GM13977 (cell line): Measurements from ENCODE around the gene LEMD1.

ENCODE experiments used
- DNase-seq: peaks from one replicate; pipeline ENCODE4 v3.0.0; 2012; ENCODE audit warnings: low spot score
- in situ Hi-C: fragments of 300-500 bp; cut with MboI; formaldehyde crosslinking; loops from one replicate; pipeline ENCODE4 v1.12.0; 2022; ENCODE audit warnings: low sequenced_read_pairs, low pct_unique_long_range_greater_than_20kb, mixed read lengths, inconsistent platforms; ENCODE audit not compliant: unreplicated experiment
- TF ChIP-seq, protein P1 (sequence below): IDR thresholded peaks from 2 replicates; pipeline ENCODE4 v1.5.1; 2012; ENCODE audit warnings: mild to moderate bottlenecking, control low read depth; ENCODE audit not compliant: insufficient read depth; ENCODE audit errors: extremely low read depth, missing control alignments

LEMD1 gene

DNA sequence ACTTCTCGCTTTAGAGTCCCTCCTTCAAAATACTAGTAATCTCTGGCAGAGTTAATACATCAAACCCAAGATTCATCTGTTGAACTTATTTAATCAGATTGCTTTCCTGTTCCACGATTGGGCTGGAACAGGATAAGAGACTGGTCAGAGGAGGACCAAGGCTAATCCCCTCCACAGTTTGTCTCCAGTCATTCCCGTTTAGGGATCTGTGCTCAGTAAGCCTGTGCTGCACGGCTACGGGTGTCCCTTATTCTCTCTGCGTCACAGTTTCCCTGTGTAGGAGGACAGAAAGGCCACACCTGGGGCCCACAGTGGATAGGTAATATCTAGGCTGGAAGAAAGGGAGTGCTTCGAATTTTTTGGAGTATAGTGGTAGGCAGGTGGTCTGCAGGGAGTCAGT lies 83.8 kb downstream of the LEMD1 start:
- DNase-seq: no peak
- in situ Hi-C loops: no loop called here
- TF ChIP-seq, protein P1, sequence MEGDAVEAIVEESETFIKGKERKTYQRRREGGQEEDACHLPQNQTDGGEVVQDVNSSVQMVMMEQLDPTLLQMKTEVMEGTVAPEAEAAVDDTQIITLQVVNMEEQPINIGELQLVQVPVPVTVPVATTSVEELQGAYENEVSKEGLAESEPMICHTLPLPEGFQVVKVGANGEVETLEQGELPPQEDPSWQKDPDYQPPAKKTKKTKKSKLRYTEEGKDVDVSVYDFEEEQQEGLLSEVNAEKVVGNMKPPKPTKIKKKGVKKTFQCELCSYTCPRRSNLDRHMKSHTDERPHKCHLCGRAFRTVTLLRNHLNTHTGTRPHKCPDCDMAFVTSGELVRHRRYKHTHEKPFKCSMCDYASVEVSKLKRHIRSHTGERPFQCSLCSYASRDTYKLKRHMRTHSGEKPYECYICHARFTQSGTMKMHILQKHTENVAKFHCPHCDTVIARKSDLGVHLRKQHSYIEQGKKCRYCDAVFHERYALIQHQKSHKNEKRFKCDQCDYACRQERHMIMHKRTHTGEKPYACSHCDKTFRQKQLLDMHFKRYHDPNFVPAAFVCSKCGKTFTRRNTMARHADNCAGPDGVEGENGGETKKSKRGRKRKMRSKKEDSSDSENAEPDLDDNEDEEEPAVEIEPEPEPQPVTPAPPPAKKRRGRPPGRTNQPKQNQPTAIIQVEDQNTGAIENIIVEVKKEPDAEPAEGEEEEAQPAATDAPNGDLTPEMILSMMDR: no peak

DNA sequence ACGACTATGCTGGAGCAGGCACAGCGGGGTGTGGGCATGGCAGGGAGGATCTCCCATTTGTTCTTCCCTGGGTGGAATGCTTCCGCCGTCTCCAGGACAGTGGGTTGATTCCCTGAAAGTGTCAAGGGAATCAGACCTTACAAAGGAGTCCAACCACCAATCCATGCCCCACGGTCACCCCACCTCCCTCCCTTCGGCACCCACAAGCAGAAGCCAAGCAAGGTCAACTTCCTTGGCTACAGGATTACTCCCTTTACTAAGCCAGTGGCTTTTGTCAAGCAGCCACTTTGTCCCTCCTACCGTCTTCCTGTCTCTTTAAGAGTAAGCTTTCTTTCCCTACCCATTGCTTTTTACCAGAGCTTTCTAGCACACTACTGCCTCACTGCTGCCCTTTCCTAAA lies 84.4 kb downstream of the LEMD1 start:
- TF ChIP-seq, protein P1: no peak
- in situ Hi-C loops: no loop called here
- DNase-seq: no peak

DNA sequence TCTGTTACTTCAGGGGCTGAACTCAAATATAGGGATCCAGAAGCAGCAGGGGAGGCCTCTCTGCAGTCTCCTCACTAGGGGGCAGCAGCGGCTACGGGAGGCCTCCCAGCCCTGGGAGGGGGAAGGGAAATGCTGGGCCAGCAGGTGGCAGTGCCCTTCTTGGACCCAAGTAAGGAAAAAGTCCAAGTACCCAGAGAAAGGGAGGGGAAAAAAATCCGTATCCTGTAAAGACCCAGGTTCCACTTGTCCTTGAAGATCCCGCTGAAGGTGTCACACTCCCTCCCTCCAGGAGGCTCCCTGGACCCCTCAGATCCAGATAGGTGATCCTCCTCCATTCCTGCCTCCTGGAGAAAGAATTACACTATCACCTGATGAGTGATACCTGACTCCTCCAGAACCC lies 86.2 kb downstream of the LEMD1 start:
- TF ChIP-seq, protein P1: peak; percentile 98
- DNase-seq: peak; percentile 77
- in situ Hi-C loops: no loop called here

DNA sequence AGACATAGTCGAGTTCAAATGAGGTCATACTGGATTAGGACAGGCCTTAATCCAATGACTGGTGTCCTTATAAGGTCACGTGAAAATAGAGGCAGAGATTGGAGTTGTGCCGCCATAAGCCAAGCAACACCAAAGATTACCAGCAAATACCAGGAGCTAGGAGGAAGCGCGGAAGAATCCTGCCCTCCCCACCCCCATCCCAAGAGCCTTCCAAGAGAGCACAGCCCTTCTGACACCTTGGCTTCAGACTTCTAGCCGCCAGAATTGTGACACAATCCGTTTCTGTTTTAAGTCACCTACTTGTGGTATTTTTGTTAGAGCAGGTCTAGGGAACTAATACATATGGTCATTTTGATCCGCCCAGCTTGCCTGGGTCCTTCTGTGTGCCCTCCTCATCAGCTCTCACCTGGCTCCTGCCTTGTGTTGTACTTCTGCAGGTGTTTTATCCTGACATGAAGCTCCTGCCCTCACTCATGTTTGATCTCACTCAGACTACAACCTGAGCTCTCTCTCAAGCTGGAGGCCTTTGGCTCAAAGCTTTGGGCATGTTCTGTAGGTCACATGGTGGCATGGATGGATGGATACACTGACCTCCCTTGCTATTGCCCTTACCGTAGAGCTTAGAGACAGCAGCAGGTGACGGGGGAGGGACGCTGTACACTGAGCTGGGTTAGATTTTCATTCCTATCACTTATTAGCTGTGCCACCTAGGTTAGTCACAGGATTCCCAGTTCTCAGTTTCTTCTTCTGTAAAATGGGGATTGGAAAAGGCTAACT lies 89.7 kb downstream of the LEMD1 start:
- in situ Hi-C loops: no loop called here
- DNase-seq: no peak
- TF ChIP-seq, protein P1: no peak
